Ishikawa (cell line): ENCODE measurements around the gene KCNIP4.

Experiments
- CEBPB ChIP-seq: IDR thresholded peaks from 2 replicates; pipeline ENCODE4 v1.6.1; 2012
- CREB1 ChIP-seq: IDR thresholded peaks from 2 replicates; pipeline ENCODE4 v1.6.1; 2012; ENCODE audit warnings: low read depth
- EGR1 ChIP-seq: IDR thresholded peaks from 2 replicates; pipeline ENCODE4 v1.6.1; 2012
- EP300 ChIP-seq: IDR thresholded peaks from 2 replicates; pipeline ENCODE4 v1.6.1; 2012; ENCODE audit warnings: borderline replicate concordance
- FOXM1 ChIP-seq: IDR thresholded peaks from 2 replicates; pipeline ENCODE4 v1.6.1; 2012; ENCODE audit warnings: low read depth, borderline replicate concordance
- MAX ChIP-seq: IDR thresholded peaks from 2 replicates; pipeline ENCODE4 v1.6.1; 2012
- NFIC ChIP-seq: IDR thresholded peaks from 2 replicates; pipeline ENCODE4 v1.6.1; 2012
- RAD21 ChIP-seq: IDR thresholded peaks from 2 replicates; pipeline ENCODE4 v1.6.1; 2012; ENCODE audit warnings: low read depth
- REST ChIP-seq: IDR thresholded peaks from 2 replicates; pipeline ENCODE4 v1.6.1; 2012; ENCODE audit warnings: low read depth, mild to moderate bottlenecking
- TAF1 ChIP-seq: IDR thresholded peaks from 2 replicates; pipeline ENCODE4 v1.6.1; 2012; ENCODE audit warnings: low read depth, mild to moderate bottlenecking
- TCF12 ChIP-seq: IDR thresholded peaks from 2 replicates; pipeline ENCODE4 v1.6.1; 2012; ENCODE audit warnings: low read depth
- TEAD4 ChIP-seq: IDR thresholded peaks from 2 replicates; pipeline ENCODE4 v1.6.1; 2012
- USF1 ChIP-seq: IDR thresholded peaks from 2 replicates; pipeline ENCODE4 v1.6.1; 2012
- YY1 ChIP-seq: IDR thresholded peaks from 2 replicates; pipeline ENCODE4 v1.6.1; 2012; ENCODE audit warnings: low read depth
- ZBTB7A ChIP-seq: IDR thresholded peaks from 2 replicates; pipeline ENCODE4 v1.6.1; 2012; ENCODE audit warnings: low read depth

KCNIP4 gene

GRCh38 chr4:20982544-20982943, 966.0 kb downstream of the KCNIP4 start:
- TF ChIP-seq EP300 (no peak), FOXM1 (no peak), CEBPB (no peak), TEAD4 (no peak), NFIC (no peak), USF1 (no peak), TAF1 (no peak)

GRCh38 chr4:20960291-20960690, 988.3 kb downstream of the KCNIP4 start:
- TF ChIP-seq NFIC (no peak), TCF12 (no peak), TAF1 (no peak), MAX (no peak), EP300 (no peak), EGR1 (no peak), USF1 (no peak), CREB1 (no peak), RAD21 (no peak), ZBTB7A (no peak), YY1 (no peak), REST (no peak), CEBPB (no peak), TEAD4 (no peak), FOXM1 (no peak)

- TF ChIP-seq TCF12 (no peak), CEBPB (no peak), CREB1 (no peak), NFIC (no peak), YY1 (no peak), FOXM1 (no peak), USF1 (no peak), EP300 (no peak), RAD21 (no peak)
Measured at GRCh38 chr4:20954541-20954940, 994.0 kb downstream of the KCNIP4 start.

GRCh38 chr4:20944961-20945360, 1003.6 kb downstream of the KCNIP4 start:
- no peak for TF ChIP-seq FOXM1
- no peak for TF ChIP-seq ZBTB7A
- TF ChIP-seq TCF12: no peak
- TF ChIP-seq MAX: no peak
- TF ChIP-seq TEAD4: no peak
- TF ChIP-seq REST: no peak
- no peak for TF ChIP-seq USF1
- no peak for TF ChIP-seq RAD21
- TF ChIP-seq CREB1: no peak
- no peak for TF ChIP-seq EGR1
- TF ChIP-seq TAF1: no peak
- no peak for TF ChIP-seq CEBPB
- no peak for TF ChIP-seq EP300
- no peak for TF ChIP-seq YY1

- TF ChIP-seq MAX: no peak
- TF ChIP-seq RAD21: no peak
- no peak for TF ChIP-seq TEAD4
- TF ChIP-seq TCF12: no peak
- no peak for TF ChIP-seq CREB1
- no peak for TF ChIP-seq FOXM1
- no peak for TF ChIP-seq USF1
- TF ChIP-seq ZBTB7A: no peak
Measured at GRCh38 chr4:20944451-20944850, 1004.1 kb downstream of the KCNIP4 start.
